Adrenal gland (tissue), 5 donors: ENCODE results near the gene JPT1.

Source experiments
- CTCF ChIP-seq, 6 experiments: fragments of 450-650 bp in 4 of 6; fragments of 200-600 bp in 2 of 6; sonication (generic) in 1 of 6; IDR thresholded peaks; 1 replicate in 5 of 6; 2 replicates in 1 of 6; pipeline versions ENCODE4 v1.5.1 to v1.8.0; 2016 to 2021; ENCODE audit warnings: antibody characterized with exemption in 6 of 6, mild to moderate bottlenecking in 2 of 6, moderate library complexity in 1 of 6
- POLR2A ChIP-seq, 2 donors: fragments of 450-650 bp; IDR thresholded peaks; one replicate each; pipeline ENCODE4 v1.6.1; 2017; ENCODE audit warnings: antibody characterized with exemption in 2 of 2, mild to moderate bottlenecking in 2 of 2, moderate library complexity in 1 of 2
- donor health status: DM: no; HTN: no; CAD: no.

- TF ChIP-seq CTCF (IDR thresholded peaks at IDR 0.05) (no peak), POLR2A (IDR thresholded peaks at IDR 0.05) (no peak)
Measured at GRCh38 chr17:75181608-75182318, 27.5 kb upstream of the JPT1 start.
